Vein endothelial cell (primary cell): Measurements from ENCODE around the gene PODXL2. TPM values are rescaled to one million over a fixed set of nuclear protein-coding genes. Genes with fewer than 3 reads are reported as not detected.
A peak's percentile ranks its signal among the peaks of the same experiment; 100 is the strongest.

Experiments
- small RNA-seq: library from RNA; depleted of rRNA; stranded (forward); fragments of <200 nt; gene quantifications from one replicate; pipeline ENCODE3, GENCODE V24; 2012
- total RNA-seq: library from RNA; depleted of rRNA; stranded (reverse); fragments of >200 nt; gene quantifications from 2 replicates; pipeline ENCODE4 v1.2.3, GENCODE V29; 2012

PODXL2 gene, protein sequence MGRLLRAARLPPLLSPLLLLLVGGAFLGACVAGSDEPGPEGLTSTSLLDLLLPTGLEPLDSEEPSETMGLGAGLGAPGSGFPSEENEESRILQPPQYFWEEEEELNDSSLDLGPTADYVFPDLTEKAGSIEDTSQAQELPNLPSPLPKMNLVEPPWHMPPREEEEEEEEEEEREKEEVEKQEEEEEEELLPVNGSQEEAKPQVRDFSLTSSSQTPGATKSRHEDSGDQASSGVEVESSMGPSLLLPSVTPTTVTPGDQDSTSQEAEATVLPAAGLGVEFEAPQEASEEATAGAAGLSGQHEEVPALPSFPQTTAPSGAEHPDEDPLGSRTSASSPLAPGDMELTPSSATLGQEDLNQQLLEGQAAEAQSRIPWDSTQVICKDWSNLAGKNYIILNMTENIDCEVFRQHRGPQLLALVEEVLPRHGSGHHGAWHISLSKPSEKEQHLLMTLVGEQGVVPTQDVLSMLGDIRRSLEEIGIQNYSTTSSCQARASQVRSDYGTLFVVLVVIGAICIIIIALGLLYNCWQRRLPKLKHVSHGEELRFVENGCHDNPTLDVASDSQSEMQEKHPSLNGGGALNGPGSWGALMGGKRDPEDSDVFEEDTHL
- 3.1 and 4.6 TPM in 2 replicates for total RNA-seq

DNA sequence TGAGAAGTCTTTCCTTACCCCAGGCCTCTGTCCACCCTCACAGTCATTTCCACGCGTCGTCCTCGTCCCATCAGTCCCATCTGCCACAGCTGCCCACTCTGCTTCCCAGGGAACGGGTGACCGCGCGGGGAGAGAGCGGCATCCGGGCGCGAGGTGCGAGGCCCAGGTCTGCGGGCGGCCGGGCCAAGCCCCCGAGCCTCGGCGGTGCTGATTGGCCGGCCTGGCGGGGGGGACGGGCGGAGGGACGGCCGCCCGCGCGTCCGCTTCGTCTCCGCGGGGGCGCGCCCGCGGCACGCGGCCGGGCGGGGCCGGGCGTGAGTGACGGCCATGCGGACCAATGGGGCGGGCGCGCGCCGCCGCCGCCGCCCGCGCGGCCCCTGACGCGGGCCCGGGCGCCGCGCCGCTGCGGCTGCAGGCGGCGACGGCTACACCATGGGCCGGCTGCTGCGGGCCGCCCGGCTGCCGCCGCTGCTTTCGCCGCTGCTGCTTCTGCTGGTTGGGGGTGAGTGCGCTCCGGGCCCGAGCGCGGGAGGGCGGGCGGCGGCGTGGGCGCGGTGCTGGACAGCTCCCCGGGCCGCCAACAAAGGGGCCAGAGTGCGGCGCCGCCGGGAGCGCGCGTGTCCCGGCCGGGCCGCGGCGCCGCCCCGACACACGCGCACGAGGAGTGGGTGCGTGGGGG lies at the start of gene PODXL2:
Gene PODXL2 (plus strand): TSS at position 398 of the 679 bp plus-strand sequence. CDS start 35 bp downstream, at position 433.

DNA sequence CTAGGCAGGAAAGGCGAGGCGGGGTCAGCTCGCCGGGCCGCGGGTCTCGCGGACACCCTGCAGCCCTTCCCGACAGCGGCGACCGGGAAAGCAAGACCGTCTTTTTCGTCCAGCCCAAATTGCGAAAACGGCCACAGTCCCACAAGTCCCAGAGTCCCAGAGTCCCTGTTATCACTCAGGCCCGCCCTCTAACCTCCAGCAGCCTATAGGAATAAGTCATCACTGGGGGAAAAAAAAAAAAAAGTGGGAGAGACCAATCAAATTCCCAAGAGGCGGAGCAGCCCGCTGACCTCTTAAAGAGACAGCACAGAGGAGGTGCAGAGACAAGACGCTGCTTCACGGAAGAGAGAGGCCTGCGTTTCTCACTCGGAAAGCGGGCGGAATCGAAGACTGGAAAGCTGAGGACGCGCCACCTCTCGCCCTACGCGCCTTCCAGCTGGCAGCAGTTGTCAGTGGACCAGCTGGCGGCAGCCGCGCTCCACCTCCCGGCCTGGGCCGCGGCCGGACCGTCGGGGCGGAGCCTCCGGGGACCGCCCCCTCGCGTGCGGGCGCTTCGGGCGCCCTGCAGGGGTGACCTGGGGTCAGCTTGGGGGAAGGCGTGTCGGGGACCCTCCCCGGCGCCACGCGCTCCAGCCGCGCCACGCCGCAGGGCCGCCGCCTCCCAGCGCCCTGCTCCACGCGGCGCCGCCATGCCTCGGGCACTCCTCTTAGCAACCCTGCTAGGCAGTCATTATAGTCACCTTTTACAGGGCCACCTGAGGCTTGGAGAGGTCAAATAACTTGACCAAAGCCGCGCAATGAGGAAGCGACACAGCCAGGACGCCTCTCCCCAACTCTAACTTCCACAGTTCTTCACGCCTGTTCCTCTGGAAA lies 38.2 kb upstream of the PODXL2 start, which contains the start of gene TPRA1:
Gene TPRA1 (minus strand): TSS at position 141 of the 873 bp plus-strand sequence. CDS start 10,587 bp downstream, outside the sequence.

GRCh38 chr3:127672429-127673190 lies 43.6 kb downstream of the PODXL2 start, which contains the start of gene ABTB1:
ABTB1 (plus strand) TSS chr3:127672952; CDS start chr3:127673026, 74 bp downstream.

Small RNAs within 50 kb of the gene (small RNA-seq; reads per million reads assigned to genes)
- 0.74 reads per million, percentile 47 among the genes with 10 or more reads in this experiment for gene MIR7976

Other genes with a start within 250 kb of the PODXL2 start
- 31.0 and 34.6 TPM in 2 replicates for gene TPRA1, start 38.5 kb upstream of the PODXL2 start, total RNA-seq
- 37.6 and 66.0 TPM in 2 replicates for gene MCM2, start 30.8 kb upstream of the PODXL2 start, total RNA-seq
- 3.3 and 4.7 TPM in 2 replicates for gene ABTB1, start 43.8 kb downstream of the PODXL2 start, total RNA-seq
- 67.6 and 80.3 TPM in 2 replicates for gene MGLL, start 193.3 kb downstream of the PODXL2 start, total RNA-seq